Ovary (tissue), 3 donors: ENCODE data around the gene OPA1.

ENCODE experiments used
- EP300 ChIP-seq: sonication (generic); formaldehyde crosslinking; IDR thresholded peaks from one replicate; pipeline ENCODE4 v1.6.1; 2017; ENCODE audit warnings: antibody characterized with exemption
- POLR2A ChIP-seq: fragments of 450-650 bp; IDR thresholded peaks from one replicate; pipeline ENCODE4 v1.6.1; 2017; ENCODE audit warnings: antibody characterized with exemption, mild to moderate bottlenecking, moderate library complexity
- TF ChIP-seq, protein P1 (sequence below), 3 donors: fragments of 450-650 bp in 2 of 3; fragments of 200-600 bp in 1 of 3; IDR thresholded peaks; one replicate each; pipeline versions ENCODE4 v1.5.1 to v1.8.0; 2016 to 2022; ENCODE audit warnings: antibody characterized with exemption in 3 of 3, mild to moderate bottlenecking in 1 of 3
- donor health status: DM: no; HTN: no; CAD: no.

GRCh38 chr3:193560091-193560490, 32.9 kb upstream of the OPA1 start:
- no peak for TF ChIP-seq POLR2A
- TF ChIP-seq, protein P1, sequence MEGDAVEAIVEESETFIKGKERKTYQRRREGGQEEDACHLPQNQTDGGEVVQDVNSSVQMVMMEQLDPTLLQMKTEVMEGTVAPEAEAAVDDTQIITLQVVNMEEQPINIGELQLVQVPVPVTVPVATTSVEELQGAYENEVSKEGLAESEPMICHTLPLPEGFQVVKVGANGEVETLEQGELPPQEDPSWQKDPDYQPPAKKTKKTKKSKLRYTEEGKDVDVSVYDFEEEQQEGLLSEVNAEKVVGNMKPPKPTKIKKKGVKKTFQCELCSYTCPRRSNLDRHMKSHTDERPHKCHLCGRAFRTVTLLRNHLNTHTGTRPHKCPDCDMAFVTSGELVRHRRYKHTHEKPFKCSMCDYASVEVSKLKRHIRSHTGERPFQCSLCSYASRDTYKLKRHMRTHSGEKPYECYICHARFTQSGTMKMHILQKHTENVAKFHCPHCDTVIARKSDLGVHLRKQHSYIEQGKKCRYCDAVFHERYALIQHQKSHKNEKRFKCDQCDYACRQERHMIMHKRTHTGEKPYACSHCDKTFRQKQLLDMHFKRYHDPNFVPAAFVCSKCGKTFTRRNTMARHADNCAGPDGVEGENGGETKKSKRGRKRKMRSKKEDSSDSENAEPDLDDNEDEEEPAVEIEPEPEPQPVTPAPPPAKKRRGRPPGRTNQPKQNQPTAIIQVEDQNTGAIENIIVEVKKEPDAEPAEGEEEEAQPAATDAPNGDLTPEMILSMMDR (IDR thresholded peaks at IDR 0.05) = no peak
- no peak for TF ChIP-seq EP300
